ENCODE measurements around the gene KIF2A. TPM values are rescaled to one million over a fixed set of nuclear protein-coding genes. Genes with fewer than 3 reads are reported as not detected.

Gene KIF2A
- total RNA-seq, 1 donor from 2014 or later: 53.4 TPM

- TF ChIP-seq CTCF (IDR thresholded peaks at IDR 0.05; ENCODE audit: insufficient read depth, low read length, poor library complexity, severe bottlenecking): no peak
- H3K27me3 ChIP-seq (ENCODE audit: control insufficient read depth, insufficient read depth, low read length): no peaks in the 10 kb centered on the region
- H3K4me3 ChIP-seq (ENCODE audit: low read depth, low read length): no peak overlapping the region
- no peak for DNase-seq (ENCODE audit: low read depth)
- no peaks in the 10 kb centered on the region for H3K36me3 ChIP-seq (ENCODE audit: control insufficient read depth, insufficient read depth, low read length)
Observed at GRCh38 chr5:62296998-62297397, 9.0 kb upstream of the KIF2A start.

- no peak for DNase-seq (ENCODE audit: low read depth)
- Histone ChIP-seq H3K4me3 (ENCODE audit: low read depth, low read length) (no peak overlapping the region), H3K27me3 (ENCODE audit: control insufficient read depth, insufficient read depth, low read length) (no peaks in the 10 kb centered on the region), H3K36me3 (ENCODE audit: control insufficient read depth, insufficient read depth, low read length) (no peaks in the 10 kb centered on the region)
- no peak for TF ChIP-seq CTCF (IDR thresholded peaks at IDR 0.05; ENCODE audit: insufficient read depth, low read length, poor library complexity, severe bottlenecking)
Observed at GRCh38 chr5:62298118-62298517, 7.9 kb upstream of the KIF2A start.

GRCh38 chr5:62299101-62299500, 6.9 kb upstream of the KIF2A start:
- no peaks in the 10 kb centered on the region for H3K27me3 ChIP-seq (ENCODE audit: control insufficient read depth, insufficient read depth, low read length)
- no peak overlapping the region for H3K4me3 ChIP-seq (ENCODE audit: low read depth, low read length)
- no peak for DNase-seq (ENCODE audit: low read depth)
- no peaks in the 10 kb centered on the region for H3K36me3 ChIP-seq (ENCODE audit: control insufficient read depth, insufficient read depth, low read length)
- no peak for TF ChIP-seq CTCF (IDR thresholded peaks at IDR 0.05; ENCODE audit: insufficient read depth, low read length, poor library complexity, severe bottlenecking)

GRCh38 chr5:62299600-62299999, 6.4 kb upstream of the KIF2A start:
- no peak for TF ChIP-seq CTCF (IDR thresholded peaks at IDR 0.05; ENCODE audit: insufficient read depth, low read length, poor library complexity, severe bottlenecking)
- H3K4me3 ChIP-seq (ENCODE audit: low read depth, low read length): no peak overlapping the region
- DNase-seq (ENCODE audit: low read depth): no peak
- no peaks in the 10 kb centered on the region for H3K27me3 ChIP-seq (ENCODE audit: control insufficient read depth, insufficient read depth, low read length)
- no peaks in the 10 kb centered on the region for H3K36me3 ChIP-seq (ENCODE audit: control insufficient read depth, insufficient read depth, low read length)

- no peaks in the 10 kb centered on the region for H3K36me3 ChIP-seq (ENCODE audit: control insufficient read depth, insufficient read depth, low read length)
- TF ChIP-seq CTCF (IDR thresholded peaks at IDR 0.05; ENCODE audit: insufficient read depth, low read length, poor library complexity, severe bottlenecking): no peak
- H3K27me3 ChIP-seq (ENCODE audit: control insufficient read depth, insufficient read depth, low read length): no peaks in the 10 kb centered on the region
- no peak for DNase-seq (ENCODE audit: low read depth)
- peak overlapping the region; percentile 99 for H3K4me3 ChIP-seq (ENCODE audit: low read depth, low read length)
Observed at GRCh38 chr5:62305358-62305714, 670 bp upstream of the KIF2A start.

GRCh38 chr5:62306323-62306895, 403 bp downstream of the KIF2A start:
- Histone ChIP-seq H3K27me3 (ENCODE audit: control insufficient read depth, insufficient read depth, low read length) (no peaks in the 10 kb centered on the region), H3K36me3 (ENCODE audit: control insufficient read depth, insufficient read depth, low read length) (no peaks in the 10 kb centered on the region), H3K4me3 (ENCODE audit: low read depth, low read length) (peak overlapping the region; percentile 99)
- TF ChIP-seq CTCF (IDR thresholded peaks at IDR 0.05; ENCODE audit: insufficient read depth, low read length, poor library complexity, severe bottlenecking): no peak
- no peak for DNase-seq (ENCODE audit: low read depth)

All from kidney epithelial cell (primary cell).